Stimulated activated naive B cell treated with anti-CD40 and anti-IgM and Interleukin-4, amounts not matched to agents 10 μg/mL and 1 μg/mL and 100 μg/mL, for 72 hours (primary cell): ENCODE measurements around the gene CDH16.
A peak's percentile ranks its signal among the peaks of the same experiment; 100 is the strongest.

ENCODE experiments used
- ATAC-seq, 2 donors: fragments of 150-1000 bp; cut with Tn5 transposase; replicated peaks; 2 replicates each; pipeline ENCODE4 v1.10.0; 2021; ENCODE audit warnings: moderate library complexity in 1 of 2
- DNase-seq: peaks from one replicate; pipeline ENCODE4 v3.0.0; 2021
- H3K27ac Mint-ChIP-seq: one replicate; pipeline ENCODE4 v1.8.0; 2022; ENCODE audit warnings: mild to moderate bottlenecking, mixed read lengths
- H3K27me3 Mint-ChIP-seq, 2 donors: one replicate each; pipeline ENCODE4 v1.8.0; 2022; ENCODE audit warnings: mixed read lengths in 2 of 2
- H3K36me3 Mint-ChIP-seq, 2 donors: one replicate each; pipeline ENCODE4 v1.8.0; 2022; ENCODE audit warnings: mixed read lengths in 2 of 2, mild to moderate bottlenecking in 1 of 2
- H3K4me1 Mint-ChIP-seq, 2 donors: one replicate each; pipeline ENCODE4 v1.8.0; 2022; ENCODE audit warnings: mixed read lengths in 2 of 2, mild to moderate bottlenecking in 1 of 2
- H3K4me3 Mint-ChIP-seq, 2 donors: one replicate each; pipeline ENCODE4 v1.8.0; 2022; ENCODE audit warnings: mild to moderate bottlenecking in 2 of 2, mixed read lengths in 2 of 2, moderate library complexity in 1 of 2
- H3K9me3 Mint-ChIP-seq, 2 donors: one replicate each; pipeline ENCODE4 v1.8.0; 2022; ENCODE audit warnings: mixed read lengths in 2 of 2, mild to moderate bottlenecking in 1 of 2

CDH16 gene

DNA sequence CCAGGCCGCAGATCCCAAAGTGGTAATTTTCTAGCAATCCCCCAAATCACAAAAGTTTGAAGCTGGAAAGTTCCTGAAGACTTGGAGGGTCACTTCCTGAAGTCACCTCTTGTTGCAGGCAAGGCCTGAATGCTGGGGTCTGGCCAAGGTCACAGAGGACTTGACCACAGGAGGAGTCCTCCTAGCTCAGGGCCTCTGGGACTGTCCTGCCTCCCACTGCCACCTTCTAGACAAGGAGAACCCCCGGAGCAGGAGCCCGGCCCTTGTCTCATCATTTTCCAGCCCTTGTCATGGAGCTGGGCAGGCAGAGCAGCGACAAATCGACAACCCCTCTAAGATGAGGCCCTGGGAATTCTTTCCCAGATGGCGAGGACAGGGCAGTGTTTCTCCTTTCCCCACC, 330 bp downstream of the CDH16 start:
- peaks cover 4 to 5% of the 10 kb centered on the region in 2 donors for H3K4me1 Mint-ChIP-seq
- no peak overlapping the region for H3K27ac Mint-ChIP-seq

DNA sequence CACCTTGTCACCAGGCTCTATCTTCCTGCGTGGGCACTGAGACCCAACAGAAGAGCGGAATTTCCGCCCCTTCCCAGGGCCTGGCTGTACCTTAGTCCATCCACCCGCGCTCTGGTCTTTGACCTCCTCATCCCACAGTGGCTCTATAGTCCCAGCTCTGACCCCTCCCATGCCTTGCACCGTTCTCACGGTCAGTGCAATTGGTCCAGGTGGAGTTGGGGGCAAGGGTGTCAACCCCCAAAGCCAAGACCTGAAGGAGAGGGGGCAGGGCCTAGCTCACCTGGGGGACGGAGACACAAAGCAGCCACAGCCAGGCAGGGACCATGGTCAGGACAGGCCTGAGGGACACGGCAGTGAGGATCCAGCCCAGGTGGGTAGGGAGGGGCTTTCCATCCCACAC, 944 bp downstream of the CDH16 start:
- peaks cover 21 to 39% of the 10 kb centered on the region in 2 donors for H3K27me3 Mint-ChIP-seq
- no peak overlapping the region for H3K27ac Mint-ChIP-seq
- no peaks in the 10 kb centered on the region for H3K4me1 Mint-ChIP-seq
- no peaks in the 10 kb centered on the region for H3K36me3 Mint-ChIP-seq
- no peak overlapping the region for H3K4me3 Mint-ChIP-seq
- no peaks in the 10 kb centered on the region for H3K9me3 Mint-ChIP-seq
- ATAC-seq (no peak), DNase-seq (no peak)

More for the DNA sequence above, 330 bp downstream of the CDH16 start:
- H3K27me3 Mint-ChIP-seq: peaks cover 26 to 45% of the 10 kb centered on the region in 2 donors
- ATAC-seq (no peak), DNase-seq (no peak)
- H3K9me3 Mint-ChIP-seq: no peaks in the 10 kb centered on the region
- H3K4me3 Mint-ChIP-seq: peak overlapping the region in 1 of 2 donors; percentile 14
- no peaks in the 10 kb centered on the region for H3K36me3 Mint-ChIP-seq

DNA sequence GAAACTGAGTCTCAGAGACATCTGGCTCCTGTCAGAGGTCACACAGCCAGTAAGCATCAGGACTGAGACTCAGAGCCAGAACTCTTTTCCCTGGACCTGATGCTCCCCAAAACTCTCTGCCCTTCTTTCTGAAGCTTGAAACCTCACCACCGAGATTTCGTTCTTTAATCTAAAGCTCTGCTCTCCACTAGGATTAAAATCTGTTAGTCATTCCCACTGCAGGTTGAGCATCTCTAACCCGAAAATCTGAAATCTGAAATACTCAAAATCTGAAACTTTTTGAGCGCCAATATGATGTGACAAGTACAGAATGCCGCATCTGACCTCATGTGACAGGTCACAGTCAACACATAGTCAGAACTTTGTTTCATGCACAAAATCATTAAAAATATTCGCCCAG, 2.2 kb downstream of the CDH16 start:
- Mint-ChIP-seq H3K4me3 (no peak overlapping the region), H3K9me3 (no peaks in the 10 kb centered on the region), H3K4me1 (no peaks in the 10 kb centered on the region), H3K27me3 (peaks cover 22 to 46% of the 10 kb centered on the region in 2 donors), H3K36me3 (no peaks in the 10 kb centered on the region), H3K27ac (no peak overlapping the region)
- ATAC-seq (no peak), DNase-seq (no peak)

DNA sequence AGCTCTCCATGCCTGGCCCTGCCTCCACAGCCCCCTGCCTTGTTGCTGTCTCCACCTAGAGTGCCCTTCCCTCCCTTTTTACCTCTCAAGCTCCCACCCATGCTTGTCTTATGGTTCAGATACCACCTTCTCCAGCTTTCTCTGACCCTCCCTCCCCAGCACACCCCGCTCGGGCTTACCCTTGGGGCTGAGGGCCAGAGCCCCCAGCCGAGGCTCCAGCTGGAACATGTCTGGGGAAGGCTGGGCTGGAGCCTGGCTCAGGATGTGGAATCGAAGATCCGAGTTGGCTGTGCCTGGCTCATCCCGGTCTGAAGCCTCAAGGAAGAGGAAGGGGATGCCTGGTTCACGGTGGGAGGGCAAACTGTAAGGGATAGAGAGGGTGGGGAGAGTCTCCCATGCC, 3.6 kb downstream of the CDH16 start:
- no peak for ATAC-seq

DNA sequence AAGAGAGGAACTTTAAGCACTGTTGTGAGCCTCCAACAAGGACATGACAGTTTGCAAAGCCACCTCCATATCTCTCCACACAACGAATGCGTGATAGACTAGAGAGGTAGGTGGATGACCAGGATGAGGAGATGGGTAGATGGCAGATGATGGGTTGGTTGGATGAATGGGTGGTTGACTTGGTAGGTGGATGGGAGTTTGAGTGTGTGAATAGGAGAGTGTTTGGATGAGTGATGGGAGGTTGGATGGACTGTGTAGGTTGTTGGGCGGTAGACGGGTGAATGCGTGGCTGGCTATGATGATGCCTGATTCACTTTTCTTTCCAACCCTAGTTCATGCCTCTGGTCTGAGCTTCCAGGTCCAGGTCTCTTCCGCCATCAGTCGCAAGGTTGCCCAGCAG, 4.1 kb downstream of the CDH16 start:
- no peaks in the 10 kb centered on the region for H3K36me3 Mint-ChIP-seq
- no peak for ATAC-seq
- no peak overlapping the region for H3K4me3 Mint-ChIP-seq
- no peaks in the 10 kb centered on the region for H3K4me1 Mint-ChIP-seq
- DNase-seq: no peak
- H3K27me3 Mint-ChIP-seq: peaks cover 25 to 38% of the 10 kb centered on the region in 2 donors
- no peak overlapping the region for H3K27ac Mint-ChIP-seq
- no peaks in the 10 kb centered on the region for H3K9me3 Mint-ChIP-seq

More for the DNA sequence above, 3.6 kb downstream of the CDH16 start:
- Mint-ChIP-seq H3K9me3 (no peaks in the 10 kb centered on the region), H3K27ac (no peak overlapping the region), H3K4me3 (no peak overlapping the region), H3K27me3 (peaks cover 20 to 40% of the 10 kb centered on the region in 2 donors), H3K4me1 (no peaks in the 10 kb centered on the region), H3K36me3 (no peaks in the 10 kb centered on the region)
- DNase-seq: no peak

DNA sequence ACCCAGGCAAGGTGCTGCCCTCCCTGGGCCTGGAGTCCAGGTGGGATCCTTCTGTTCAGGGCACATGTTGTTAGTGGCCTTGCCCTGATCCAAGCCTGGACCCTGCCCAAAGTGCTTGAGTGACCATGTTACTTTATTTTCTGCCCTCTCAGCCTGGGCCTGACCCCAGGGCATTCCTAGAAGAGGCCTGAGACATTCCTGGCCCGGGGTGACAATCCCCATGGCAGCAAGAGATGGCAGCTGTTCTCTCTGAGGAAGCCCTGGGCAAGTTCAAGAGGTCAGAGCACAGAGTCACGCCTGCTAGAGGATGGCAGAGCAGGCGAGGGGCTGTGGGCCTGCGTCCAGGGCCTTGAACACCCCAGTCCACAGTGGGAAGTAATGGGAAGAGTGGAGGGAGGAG, 5.0 kb downstream of the CDH16 start:
- Mint-ChIP-seq H3K27ac (no peak overlapping the region), H3K36me3 (no peaks in the 10 kb centered on the region), H3K4me1 (no peaks in the 10 kb centered on the region), H3K27me3 (peaks cover 20 to 31% of the 10 kb centered on the region in 2 donors), H3K4me3 (no peak overlapping the region), H3K9me3 (no peaks in the 10 kb centered on the region)
- DNase-seq (no peak), ATAC-seq (no peak)

DNA sequence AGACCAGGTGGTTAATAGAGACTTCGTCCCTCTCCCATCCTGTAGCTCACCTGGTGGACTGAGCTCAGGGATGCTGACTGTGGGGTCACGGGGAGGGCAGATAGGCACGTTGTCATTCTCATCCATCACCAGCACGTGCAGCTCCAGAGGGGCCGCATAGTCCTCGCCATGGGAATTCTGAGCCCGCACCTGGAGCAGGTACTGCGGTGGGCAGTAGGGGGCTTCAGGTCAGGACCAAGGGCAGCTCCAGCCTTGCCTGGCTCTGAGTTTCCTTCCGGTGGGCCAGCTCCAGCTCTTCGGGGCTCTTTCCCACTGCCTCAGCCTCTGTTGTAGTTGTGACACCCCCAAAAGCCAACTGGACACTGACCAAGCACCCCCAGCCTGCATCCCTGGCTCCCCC, 5.6 kb downstream of the CDH16 start:
- Mint-ChIP-seq H3K27ac (no peak overlapping the region), H3K4me1 (no peaks in the 10 kb centered on the region), H3K27me3 (peaks cover 17 to 31% of the 10 kb centered on the region in 2 donors), H3K4me3 (no peak overlapping the region), H3K9me3 (no peaks in the 10 kb centered on the region), H3K36me3 (no peaks in the 10 kb centered on the region)
- ATAC-seq (no peak), DNase-seq (no peak)

DNA sequence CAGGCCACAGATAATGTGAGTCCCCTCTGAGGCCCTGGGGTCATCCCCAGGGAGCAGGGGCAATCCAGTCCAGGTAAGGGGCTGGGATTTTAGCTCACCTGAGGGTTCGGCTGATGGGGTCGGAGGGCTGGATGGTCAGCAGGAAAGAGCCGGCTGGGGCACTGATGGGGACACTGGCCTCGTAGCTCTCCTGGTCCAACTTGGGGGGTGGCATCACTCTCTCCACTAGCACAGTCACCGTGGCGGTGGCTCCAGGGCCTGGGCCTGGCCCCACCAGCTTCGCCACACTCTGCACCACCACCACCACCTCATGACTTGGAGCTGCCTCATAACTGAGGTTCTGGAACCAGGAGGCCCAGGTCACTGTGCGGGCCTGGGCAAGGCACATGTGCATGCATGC, 6.9 kb downstream of the CDH16 start:
- H3K4me3 Mint-ChIP-seq: no peak overlapping the region
- no peaks in the 10 kb centered on the region for H3K36me3 Mint-ChIP-seq
- DNase-seq (no peak), ATAC-seq (no peak)
- no peaks in the 10 kb centered on the region for H3K4me1 Mint-ChIP-seq
- no peak overlapping the region for H3K27ac Mint-ChIP-seq
- no peaks in the 10 kb centered on the region for H3K9me3 Mint-ChIP-seq
- H3K27me3 Mint-ChIP-seq: peaks cover 16 to 39% of the 10 kb centered on the region in 2 donors

DNA sequence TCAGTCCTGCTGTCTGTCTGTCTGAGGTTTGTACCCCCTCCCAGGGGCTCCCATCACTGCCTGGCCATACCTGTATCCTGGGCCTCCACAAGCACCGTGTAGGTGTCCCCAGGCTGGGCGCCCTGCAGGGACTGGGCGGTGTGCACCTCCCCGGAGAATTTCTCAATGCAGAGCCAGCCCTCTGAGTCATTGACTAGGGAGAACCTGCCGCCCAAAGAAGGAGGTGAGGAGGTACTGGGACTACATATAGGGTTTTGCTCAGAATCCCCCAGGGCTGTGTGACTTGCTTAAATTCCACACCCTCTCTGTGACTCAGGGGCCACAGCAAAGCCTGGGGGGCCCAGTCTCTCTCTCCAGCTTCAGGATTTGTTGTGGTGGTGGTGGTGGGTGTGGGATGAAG, 7.6 kb downstream of the CDH16 start:
- no peaks in the 10 kb centered on the region for H3K9me3 Mint-ChIP-seq
- ATAC-seq: peak in 1 of 2 donors; percentile 5
- DNase-seq: no peak

DNA sequence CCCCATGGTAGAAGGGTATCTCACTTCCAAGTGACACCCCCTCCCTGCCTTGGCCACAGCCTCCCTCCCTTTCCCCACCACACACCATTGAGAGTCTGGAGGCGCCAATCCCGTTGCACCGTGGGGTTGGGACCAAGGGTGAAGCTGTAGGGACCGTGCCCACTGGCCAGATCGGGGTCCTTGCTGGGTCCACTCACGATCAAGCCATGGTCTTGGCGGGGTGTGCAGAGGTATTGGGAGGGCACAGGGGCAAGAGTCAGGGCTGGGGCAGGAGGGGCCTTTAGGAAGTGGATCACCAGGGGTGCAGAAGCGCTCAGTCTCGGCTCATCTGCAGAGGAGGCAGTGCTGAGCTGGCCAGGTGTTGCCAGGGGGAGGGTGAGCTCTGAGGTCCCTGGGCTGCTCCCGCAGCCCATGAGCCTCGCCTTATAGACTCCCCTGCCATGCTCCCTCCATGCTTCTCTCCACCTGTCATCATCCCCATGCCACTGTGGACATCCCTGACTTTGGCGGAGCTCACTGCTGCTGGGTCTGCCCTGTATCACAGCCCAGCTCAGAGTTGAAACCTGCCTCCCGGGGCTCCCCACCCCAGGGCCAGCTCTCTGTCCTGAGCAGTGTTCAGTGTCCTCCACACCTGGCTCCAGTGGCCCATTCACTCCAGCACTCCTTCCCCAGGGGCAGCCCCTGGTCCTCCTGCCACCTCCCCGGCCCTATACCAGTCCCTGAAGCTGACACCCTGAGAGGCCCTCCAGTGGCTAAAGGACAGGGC, 8.3 kb downstream of the CDH16 start:
- Mint-ChIP-seq H3K4me3 (no peak overlapping the region), H3K9me3 (no peaks in the 10 kb centered on the region), H3K4me1 (peaks cover 0 to 2% of the 10 kb centered on the region in 2 donors), H3K36me3 (no peaks in the 10 kb centered on the region), H3K27me3 (peaks cover 16 to 27% of the 10 kb centered on the region in 2 donors), H3K27ac (no peak overlapping the region)
- DNase-seq (no peak), ATAC-seq (no peak)

More for the DNA sequence above, 7.6 kb downstream of the CDH16 start:
- H3K4me1 Mint-ChIP-seq: peaks cover 0 to 2% of the 10 kb centered on the region in 2 donors
- H3K36me3 Mint-ChIP-seq: no peaks in the 10 kb centered on the region
- H3K4me3 Mint-ChIP-seq: no peak overlapping the region
- no peak overlapping the region for H3K27ac Mint-ChIP-seq
- peaks cover 16 to 32% of the 10 kb centered on the region in 2 donors for H3K27me3 Mint-ChIP-seq

DNA sequence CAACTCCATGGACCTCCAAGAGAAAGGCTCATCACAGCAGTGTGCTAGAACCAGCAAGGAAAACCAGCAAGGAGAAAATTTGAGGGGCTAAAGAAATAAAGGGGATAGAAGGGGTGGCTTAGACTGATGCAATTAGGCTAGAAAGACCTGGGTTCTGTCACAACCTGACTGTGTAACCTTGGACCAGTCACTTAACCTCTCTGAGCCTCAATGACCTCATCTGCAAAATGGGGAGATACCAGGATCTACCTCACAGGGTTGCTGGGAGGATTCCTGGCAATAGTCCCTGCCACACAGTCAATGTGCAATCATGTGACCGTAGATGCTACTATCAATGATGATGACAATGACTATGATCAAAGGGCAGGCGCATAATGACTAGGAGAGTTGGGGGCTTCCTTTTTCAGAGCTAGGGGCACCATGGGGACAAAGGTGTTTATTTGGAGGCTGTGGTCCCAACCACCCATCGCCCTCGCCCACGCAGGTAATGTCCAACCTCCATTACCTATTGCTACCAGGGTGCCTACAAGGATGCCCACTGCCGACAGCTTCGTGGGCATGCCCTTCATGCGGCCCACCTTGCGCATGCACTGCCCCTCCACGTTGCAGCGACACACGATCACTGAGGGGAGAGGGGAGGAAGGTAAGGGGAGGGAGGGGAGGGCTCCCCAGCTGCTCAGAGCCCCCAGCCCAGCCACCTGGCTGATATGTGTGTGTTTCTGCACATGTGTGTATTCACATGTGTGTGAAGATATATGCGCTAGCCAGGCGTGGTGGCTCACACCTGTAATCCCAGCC, 9.7 kb downstream of the CDH16 start:
- peaks cover 12 to 21% of the 10 kb centered on the region in 2 donors for H3K27me3 Mint-ChIP-seq
- ATAC-seq (no peak), DNase-seq (no peak)
- H3K9me3 Mint-ChIP-seq: no peaks in the 10 kb centered on the region
- H3K4me3 Mint-ChIP-seq: no peak overlapping the region
- no peaks in the 10 kb centered on the region for H3K36me3 Mint-ChIP-seq
- H3K4me1 Mint-ChIP-seq: peaks cover 0 to 2% of the 10 kb centered on the region in 2 donors
- H3K27ac Mint-ChIP-seq: no peak overlapping the region

DNA sequence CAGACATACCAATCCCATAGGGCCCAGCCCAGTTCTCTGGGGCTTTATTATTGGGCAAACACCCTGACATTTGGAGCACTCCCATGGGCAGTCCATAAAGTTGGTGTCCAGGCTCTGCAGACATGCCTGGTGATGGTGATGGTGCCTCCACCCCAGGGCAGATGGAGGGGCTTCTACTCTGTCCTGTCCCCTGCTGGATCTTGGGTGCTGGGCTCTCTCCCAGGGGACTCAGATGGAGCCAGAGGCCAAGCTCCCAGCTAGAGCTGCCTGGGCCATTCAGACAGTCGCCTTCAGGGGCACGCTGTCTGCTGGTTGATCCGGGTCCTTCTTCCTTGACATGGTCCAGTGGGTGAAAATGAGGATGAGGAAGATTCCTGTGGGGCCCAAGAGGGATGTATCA, 10.6 kb downstream of the CDH16 start:
- H3K4me1 Mint-ChIP-seq: peaks cover 0 to 2% of the 10 kb centered on the region in 2 donors
- no peak overlapping the region for H3K27ac Mint-ChIP-seq
- no peak for ATAC-seq

DNA sequence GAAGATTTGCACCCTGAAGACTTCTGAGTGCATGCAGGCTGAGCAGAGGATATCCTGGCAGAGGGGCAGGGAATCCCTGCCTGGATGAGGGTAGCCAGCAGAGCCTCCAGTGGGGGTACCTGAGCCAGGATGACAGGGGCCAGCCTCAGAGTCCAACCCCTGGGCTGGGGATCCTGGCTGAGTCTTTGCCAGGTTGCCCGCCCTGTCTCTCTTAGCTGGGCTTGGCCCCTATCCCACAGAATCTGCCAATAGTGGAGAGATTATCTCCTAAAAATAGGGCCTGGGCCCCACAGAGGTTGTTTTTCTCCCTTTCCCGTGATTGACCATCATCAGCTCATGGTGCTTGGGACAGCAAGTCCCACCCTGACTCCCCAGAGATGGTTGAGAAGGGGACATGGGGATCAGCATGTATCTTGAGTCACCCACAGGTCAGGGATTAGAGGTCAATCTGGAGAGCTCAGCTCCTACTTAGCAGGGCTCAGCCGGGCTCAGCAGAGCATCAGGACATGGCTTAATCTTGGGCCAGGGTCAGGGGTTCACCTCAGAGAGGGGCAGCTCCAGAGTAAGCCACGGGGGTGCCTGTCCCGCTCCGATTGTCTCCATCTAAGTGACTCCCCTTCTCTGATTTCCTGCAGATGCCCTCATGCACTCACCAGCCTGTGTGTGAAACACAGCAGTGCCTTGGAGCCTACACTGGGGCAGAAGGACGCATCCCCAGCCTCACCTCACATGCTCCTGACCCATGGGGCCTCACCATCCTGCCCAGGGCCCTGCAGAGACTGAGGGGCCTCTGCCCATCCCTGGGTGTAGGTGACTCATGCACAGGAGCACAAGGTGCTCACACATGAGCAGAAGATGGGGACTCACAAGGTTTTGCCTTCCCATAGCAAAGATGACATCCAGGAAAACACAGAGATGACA, 11.5 kb downstream of the CDH16 start:
- H3K4me1 Mint-ChIP-seq: peaks cover 0 to 2% of the 10 kb centered on the region in 2 donors
- H3K9me3 Mint-ChIP-seq: no peaks in the 10 kb centered on the region
- no peak for DNase-seq
- H3K27me3 Mint-ChIP-seq: peaks cover 12 to 24% of the 10 kb centered on the region in 2 donors
- no peak overlapping the region for H3K27ac Mint-ChIP-seq
- ATAC-seq: no peak
- no peak overlapping the region for H3K4me3 Mint-ChIP-seq
- H3K36me3 Mint-ChIP-seq: no peaks in the 10 kb centered on the region

More for the DNA sequence above, 10.6 kb downstream of the CDH16 start:
- Mint-ChIP-seq H3K4me3 (no peak overlapping the region), H3K36me3 (no peaks in the 10 kb centered on the region), H3K27me3 (peaks cover 12 to 24% of the 10 kb centered on the region in 2 donors), H3K9me3 (no peaks in the 10 kb centered on the region)
- DNase-seq: no peak
